Progenitor cell of endocrine pancreas (in vitro differentiated cells): ENCODE data around the gene ETFA. TPM values are rescaled to one million over a fixed set of nuclear protein-coding genes. Genes with fewer than 3 reads are reported as not detected.

Experiments used
- DNase-seq: peaks from one replicate; pipeline ENCODE4 v3.0.0; 2021; ENCODE audit warnings: low spot score; ENCODE audit not compliant: unreplicated experiment
- H3K27ac Mint-ChIP-seq: 2 replicates; pipeline ENCODE4 v1.8.0; 2021; ENCODE audit warnings: mild to moderate bottlenecking, moderate library complexity, mixed read lengths
- H3K27me3 Mint-ChIP-seq: 2 replicates; pipeline ENCODE4 v1.8.0; 2021; ENCODE audit warnings: mixed read lengths
- H3K36me3 Mint-ChIP-seq: 2 replicates; pipeline ENCODE4 v1.8.0; 2022; ENCODE audit warnings: mixed read lengths; ENCODE audit not compliant: insufficient read depth
- H3K4me1 Mint-ChIP-seq: 2 replicates; pipeline ENCODE4 v1.8.0; 2021; ENCODE audit warnings: low read depth, mixed read lengths
- H3K4me3 Mint-ChIP-seq: 2 replicates; pipeline ENCODE4 v1.8.0; 2021; ENCODE audit warnings: low read depth, mild to moderate bottlenecking, moderate library complexity, mixed read lengths
- H3K9me3 Mint-ChIP-seq: 2 replicates; pipeline ENCODE4 v1.8.0; 2021; ENCODE audit warnings: low read depth, mixed read lengths
- total RNA-seq: library from RNA; stranded (reverse); gene quantifications from 2 replicates; pipeline ENCODE4 v1.2.1, GENCODE V29; 2021
- TF ChIP-seq, protein P1 (sequence below): fragments of 200-600 bp; sonication (generic); IDR thresholded peaks from one replicate; pipeline ENCODE4 v1.5.0; 2021; ENCODE audit warnings: antibody characterized with exemption, mild to moderate bottlenecking; ENCODE audit not compliant: unreplicated experiment

ETFA gene
- total RNA-seq, 1 donor from 2014 or later: 105 TPM

DNA sequence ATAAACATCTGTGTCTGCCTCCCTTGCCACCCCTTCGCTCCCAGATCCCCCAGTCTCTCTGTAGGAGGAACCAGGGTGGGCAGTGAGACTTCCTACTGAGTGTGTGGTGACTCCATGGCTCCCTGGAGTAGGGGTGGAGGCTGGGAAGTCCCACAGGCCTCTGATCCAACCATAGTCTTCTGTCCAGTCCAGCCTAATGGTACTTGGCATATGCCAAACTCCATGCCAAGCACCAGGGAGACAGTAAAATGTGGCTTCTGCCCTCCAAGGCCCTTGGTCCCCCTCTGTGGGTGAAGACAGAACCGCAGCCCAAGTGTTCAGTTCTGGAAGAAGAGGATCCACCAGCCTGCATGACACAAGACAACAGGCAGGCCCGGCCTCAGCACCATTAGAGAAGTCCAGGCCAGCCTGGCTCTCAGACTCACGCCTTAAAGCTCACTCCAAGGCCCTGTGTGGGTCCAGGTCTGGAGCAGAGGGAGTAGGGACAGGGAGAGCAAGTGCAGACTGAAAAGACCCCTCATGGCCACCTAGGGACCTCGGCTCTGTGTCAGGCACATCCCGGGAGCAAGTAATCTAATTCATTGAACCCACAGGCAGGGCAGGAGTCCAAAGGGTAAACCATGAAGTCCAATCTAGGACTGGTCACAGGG, 112.7 kb downstream of the ETFA start:
- Mint-ChIP-seq H3K4me3 (no peak overlapping the region), H3K4me1 (peaks cover 3% of the 10 kb centered on the region), H3K27me3 (peaks cover 6% of the 10 kb centered on the region), H3K9me3 (no peaks in the 10 kb centered on the region), H3K27ac (no peak overlapping the region), H3K36me3 (no peaks in the 10 kb centered on the region)
- DNase-seq: no peak
- TF ChIP-seq, protein P1, sequence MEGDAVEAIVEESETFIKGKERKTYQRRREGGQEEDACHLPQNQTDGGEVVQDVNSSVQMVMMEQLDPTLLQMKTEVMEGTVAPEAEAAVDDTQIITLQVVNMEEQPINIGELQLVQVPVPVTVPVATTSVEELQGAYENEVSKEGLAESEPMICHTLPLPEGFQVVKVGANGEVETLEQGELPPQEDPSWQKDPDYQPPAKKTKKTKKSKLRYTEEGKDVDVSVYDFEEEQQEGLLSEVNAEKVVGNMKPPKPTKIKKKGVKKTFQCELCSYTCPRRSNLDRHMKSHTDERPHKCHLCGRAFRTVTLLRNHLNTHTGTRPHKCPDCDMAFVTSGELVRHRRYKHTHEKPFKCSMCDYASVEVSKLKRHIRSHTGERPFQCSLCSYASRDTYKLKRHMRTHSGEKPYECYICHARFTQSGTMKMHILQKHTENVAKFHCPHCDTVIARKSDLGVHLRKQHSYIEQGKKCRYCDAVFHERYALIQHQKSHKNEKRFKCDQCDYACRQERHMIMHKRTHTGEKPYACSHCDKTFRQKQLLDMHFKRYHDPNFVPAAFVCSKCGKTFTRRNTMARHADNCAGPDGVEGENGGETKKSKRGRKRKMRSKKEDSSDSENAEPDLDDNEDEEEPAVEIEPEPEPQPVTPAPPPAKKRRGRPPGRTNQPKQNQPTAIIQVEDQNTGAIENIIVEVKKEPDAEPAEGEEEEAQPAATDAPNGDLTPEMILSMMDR: no peak

DNA sequence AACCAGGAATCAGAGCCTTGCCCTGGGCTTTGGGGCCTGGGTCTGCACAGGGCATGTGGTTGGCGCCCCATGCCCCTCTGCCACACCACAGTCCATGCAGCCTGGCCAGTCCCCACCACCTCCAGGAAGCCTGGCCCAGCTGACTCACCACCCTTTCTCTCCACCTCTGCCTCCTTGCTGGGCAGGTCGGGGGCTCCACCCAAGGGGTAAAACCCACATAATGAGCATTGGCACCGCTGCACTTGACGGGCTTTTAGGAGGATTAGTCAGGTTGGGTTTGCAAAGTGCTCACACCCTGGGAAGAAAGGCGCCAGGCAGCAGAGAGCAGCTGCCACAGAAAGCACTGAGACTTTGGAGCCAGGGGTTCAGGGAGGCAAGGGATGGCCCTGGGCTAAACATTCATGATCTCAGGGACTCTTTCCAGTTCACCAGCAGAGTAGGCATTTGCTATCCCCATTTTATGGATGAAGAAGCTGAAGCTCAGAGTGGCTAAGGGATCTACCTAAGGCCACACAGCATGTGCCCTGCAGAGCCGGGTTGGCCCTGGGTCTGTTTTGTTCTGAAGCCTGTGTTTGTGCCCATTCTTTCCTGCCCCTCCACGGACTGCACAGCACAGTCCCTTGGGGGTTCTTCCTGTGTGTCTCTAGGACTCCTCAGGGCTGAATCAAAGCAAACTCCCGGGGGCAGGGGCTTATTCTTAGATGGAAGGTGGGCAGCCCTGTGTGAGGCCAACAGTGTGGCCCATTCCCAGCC, 113.4 kb downstream of the ETFA start:
- Mint-ChIP-seq H3K27ac (no peak overlapping the region), H3K36me3 (no peaks in the 10 kb centered on the region), H3K9me3 (no peaks in the 10 kb centered on the region), H3K4me1 (peaks cover 3% of the 10 kb centered on the region), H3K27me3 (peaks cover 7% of the 10 kb centered on the region), H3K4me3 (no peak overlapping the region)
- DNase-seq: no peak
- TF ChIP-seq, protein P1: no peak

DNA sequence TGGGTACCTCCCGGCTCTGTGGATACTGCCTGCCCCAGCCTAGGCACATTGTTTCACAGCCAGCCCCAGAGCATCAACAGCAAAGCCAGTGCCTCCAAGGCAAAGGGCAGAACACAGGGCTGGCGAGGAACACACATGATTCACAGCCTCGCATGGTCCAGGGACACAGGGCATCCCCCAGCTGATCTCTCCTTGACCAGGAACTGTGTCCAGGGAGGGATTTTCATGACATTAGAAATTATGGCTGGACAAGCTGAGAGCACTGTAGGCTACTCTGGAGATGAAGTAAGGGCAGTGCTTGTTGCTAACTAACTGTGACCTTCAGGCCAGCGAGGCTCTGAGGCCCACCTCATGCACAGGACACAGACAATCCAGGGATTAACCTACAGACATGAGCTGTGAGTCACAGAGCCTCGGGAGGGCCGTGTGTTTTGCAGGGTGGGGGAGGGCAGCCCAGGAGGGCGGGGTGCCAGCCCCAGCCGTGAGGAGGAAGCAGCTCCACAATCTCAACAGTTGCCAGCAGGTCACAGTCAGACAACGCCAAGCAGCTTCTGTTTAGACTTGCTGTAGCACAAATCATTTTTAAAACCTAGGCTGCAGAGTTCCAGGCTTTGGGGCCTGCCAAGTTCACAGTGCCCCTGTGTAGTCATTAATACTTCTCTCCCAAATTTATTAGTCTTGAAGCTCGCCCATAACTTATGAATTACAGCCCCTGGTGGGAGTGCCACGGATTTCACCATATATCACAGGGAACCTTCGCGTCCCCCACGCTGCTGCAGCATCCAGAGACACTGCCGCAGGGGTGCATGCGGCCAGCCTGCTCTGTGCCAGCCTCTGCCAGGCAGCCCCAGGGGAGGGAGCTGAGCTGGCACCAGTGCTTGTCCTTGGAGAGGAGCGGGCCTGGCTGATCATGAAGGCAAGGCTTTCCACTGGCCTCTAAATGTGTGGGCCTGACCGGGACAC, 114.7 kb downstream of the ETFA start:
- Mint-ChIP-seq H3K9me3 (no peaks in the 10 kb centered on the region), H3K4me1 (peaks cover 3% of the 10 kb centered on the region), H3K27ac (no peak overlapping the region), H3K4me3 (no peak overlapping the region), H3K27me3 (peaks cover 9% of the 10 kb centered on the region), H3K36me3 (no peaks in the 10 kb centered on the region)
- TF ChIP-seq, protein P1: no peak
- DNase-seq: no peak

DNA sequence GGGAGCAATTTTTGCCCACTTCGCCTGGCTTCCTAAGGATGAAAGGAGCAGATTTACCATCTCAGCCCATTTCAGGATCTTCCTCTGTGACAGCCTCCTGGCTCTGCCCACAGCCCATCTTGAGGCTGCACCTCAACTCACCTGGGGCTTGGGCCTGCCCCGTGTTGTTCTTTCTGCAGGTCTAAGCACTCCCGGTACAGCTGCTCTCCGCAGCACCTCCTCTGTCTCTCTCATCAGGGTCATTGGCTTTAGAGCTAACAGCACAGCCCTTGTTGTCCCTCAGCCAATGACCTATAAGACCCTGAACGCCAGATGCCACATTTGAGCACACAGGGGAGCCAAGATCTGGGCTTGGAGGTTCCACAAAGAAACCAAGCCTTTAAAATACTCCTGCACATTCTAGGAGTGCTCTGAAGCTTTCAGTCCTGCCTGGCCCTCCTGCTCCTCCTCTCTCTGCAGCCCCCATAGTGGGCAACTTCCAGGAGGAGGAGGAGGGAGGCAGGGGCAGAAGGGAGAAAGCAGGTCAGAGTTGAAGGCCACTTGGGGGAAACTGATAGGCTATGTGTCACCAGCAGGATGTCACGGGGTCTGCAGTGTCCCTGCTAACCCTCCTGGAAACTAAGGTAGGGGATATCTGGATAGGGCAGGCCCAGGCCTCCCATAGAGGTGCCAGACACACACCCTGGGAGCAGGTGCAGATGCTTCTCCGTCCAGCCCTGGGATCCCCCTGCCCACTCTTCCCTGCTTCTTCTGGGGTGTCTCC, 115.6 kb downstream of the ETFA start:
- Mint-ChIP-seq H3K4me1 (peaks cover 5% of the 10 kb centered on the region), H3K36me3 (no peaks in the 10 kb centered on the region), H3K4me3 (no peak overlapping the region), H3K27ac (no peak overlapping the region), H3K27me3 (peaks cover 13% of the 10 kb centered on the region), H3K9me3 (no peaks in the 10 kb centered on the region)
- TF ChIP-seq, protein P1: no peak
- DNase-seq: no peak
